ENCODE results near the gene SLC17A9.

- TF ChIP-seq CTCF (IDR thresholded peaks at IDR 0.05 in 2 of 3, conservative IDR thresholded peaks at IDR 0.05 in 1 of 3; ENCODE audit: control insufficient read depth in 2 of 3, extremely low read depth in 1 of 3, insufficient read depth in 1 of 3, low read depth in 3 of 3, low read length in 3 of 3) (no peak), EP300 (IDR thresholded peaks at IDR 0.05; ENCODE audit: borderline replicate concordance in 1 of 2, control insufficient read depth in 1 of 2, low read depth in 2 of 2, low read length in 2 of 2) (no peak), NFYB (IDR thresholded peaks at IDR 0.05; ENCODE audit: insufficient read depth, low read depth, low read length) (no peak), RFX5 (IDR thresholded peaks at IDR 0.05; ENCODE audit: low read depth, low read length) (no peak), CEBPB (IDR thresholded peaks at IDR 0.05; ENCODE audit: borderline replicate concordance in 1 of 2, low read depth in 2 of 2, low read length in 2 of 2) (no peak), HDAC6 (IDR thresholded peaks at IDR 0.05; ENCODE audit: unreplicated experiment) (no peak), CBX5 (IDR thresholded peaks at IDR 0.05; ENCODE audit: low read depth) (no peak)
- TF ChIP-seq, protein P1, sequence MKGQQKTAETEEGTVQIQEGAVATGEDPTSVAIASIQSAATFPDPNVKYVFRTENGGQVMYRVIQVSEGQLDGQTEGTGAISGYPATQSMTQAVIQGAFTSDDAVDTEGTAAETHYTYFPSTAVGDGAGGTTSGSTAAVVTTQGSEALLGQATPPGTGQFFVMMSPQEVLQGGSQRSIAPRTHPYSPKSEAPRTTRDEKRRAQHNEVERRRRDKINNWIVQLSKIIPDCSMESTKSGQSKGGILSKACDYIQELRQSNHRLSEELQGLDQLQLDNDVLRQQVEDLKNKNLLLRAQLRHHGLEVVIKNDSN (IDR thresholded peaks at IDR 0.05; ENCODE audit: borderline replicate concordance, extremely low read length, insufficient read depth, low read depth, low read length): no peak
Measured at GRCh38 chr20:62969939-62970306, 17.4 kb downstream of the SLC17A9 start.
